Hepatic stellate cell (primary cell): ENCODE data around the gene ASB9.
"Not testable (repeated sequence)": the region's sequence is repeated elsewhere in the genome, so short reads cannot be mapped to it uniquely, and the experiment has no call there.

ENCODE experiments used
- DNase-seq: peaks from one replicate; pipeline ENCODE4 v3.0.0; 2011; ENCODE audit warnings: low spot score

The ASB9 gene

GRCh38 chrX:15241301-15241700 is 28.6 kb downstream of the ASB9 start:
- no peak for DNase-seq

- DNase-seq = no peak
Measured at GRCh38 chrX:15240414-15240813, 29.5 kb downstream of the ASB9 start.

- DNase-seq = no peak
Measured at GRCh38 chrX:15236146-15236545, 33.7 kb downstream of the ASB9 start.

GRCh38 chrX:15235001-15235400 is 34.9 kb downstream of the ASB9 start:
- no peak for DNase-seq

GRCh38 chrX:15233416-15234015 is 36.4 kb downstream of the ASB9 start:
- no peak for DNase-seq

GRCh38 chrX:15224747-15225146 is 45.1 kb downstream of the ASB9 start:
- no peak for DNase-seq

- no peak for DNase-seq
Measured at GRCh38 chrX:15221321-15221720, 48.6 kb downstream of the ASB9 start.

- no peak for DNase-seq
Measured at GRCh38 chrX:15217161-15217560, 52.7 kb downstream of the ASB9 start.

- DNase-seq = no peak
Measured at GRCh38 chrX:15216280-15216679, 53.6 kb downstream of the ASB9 start.

GRCh38 chrX:15215366-15215765 is 54.5 kb downstream of the ASB9 start:
- DNase-seq = no peak

GRCh38 chrX:15214588-15214987 is 55.3 kb downstream of the ASB9 start:
- no peak for DNase-seq

- DNase-seq = no peak
Measured at GRCh38 chrX:15209096-15209495, 60.8 kb downstream of the ASB9 start.

- DNase-seq = no peak
Measured at GRCh38 chrX:15207994-15208393, 61.9 kb downstream of the ASB9 start.

- DNase-seq = no peak
Measured at GRCh38 chrX:15207384-15207783, 62.5 kb downstream of the ASB9 start.

GRCh38 chrX:15206306-15206705 is 63.6 kb downstream of the ASB9 start:
- DNase-seq = no peak

- DNase-seq = no peak
Measured at GRCh38 chrX:15204130-15204751, 65.6 kb downstream of the ASB9 start.

- DNase-seq = no peak
Measured at GRCh38 chrX:15203694-15204093, 66.2 kb downstream of the ASB9 start.

- no peak for DNase-seq
Measured at GRCh38 chrX:15202454-15203177, 67.3 kb downstream of the ASB9 start.

GRCh38 chrX:15200871-15201270 is 69.0 kb downstream of the ASB9 start:
- DNase-seq = no peak

- DNase-seq = not testable (repeated sequence)
Measured at GRCh38 chrX:15198608-15199202, 71.2 kb downstream of the ASB9 start.

- no peak for DNase-seq
Measured at GRCh38 chrX:15194146-15194545, 75.7 kb downstream of the ASB9 start.
